Suprapubic skin (tissue), 4 donors: ENCODE data around the gene STX5.

Experiments
- CTCF ChIP-seq, 2 donors: fragments of 200-600 bp in 1 of 2; fragments of 450-650 bp in 1 of 2; sonication (generic) in 1 of 2; IDR thresholded peaks; one replicate each; pipeline ENCODE4 v1.5.1; 2016 to 2019; ENCODE audit warnings: antibody characterized with exemption in 2 of 2, mild to moderate bottlenecking in 1 of 2, moderate library complexity in 1 of 2
- EP300 ChIP-seq: sonication (generic); formaldehyde crosslinking; IDR thresholded peaks from one replicate; pipeline ENCODE4 v1.6.1; 2017; ENCODE audit warnings: antibody characterized with exemption
- POLR2A ChIP-seq, 2 donors: fragments of 450-650 bp; IDR thresholded peaks; one replicate each; pipeline ENCODE4 v1.6.1; 2017; ENCODE audit warnings: antibody characterized with exemption in 2 of 2, mild to moderate bottlenecking in 2 of 2, moderate library complexity in 2 of 2
- POLR2AphosphoS5 ChIP-seq, 3 donors: sonication (generic); formaldehyde crosslinking; IDR thresholded peaks; one replicate each; pipeline ENCODE4 v1.6.1; 2017; ENCODE audit warnings: antibody characterized with exemption in 3 of 3

GRCh38 chr11:62796281-62796680 is 35.6 kb downstream of the STX5 start:
- no peak for TF ChIP-seq CTCF (IDR thresholded peaks at IDR 0.05)
- TF ChIP-seq POLR2A (IDR thresholded peaks at IDR 0.05) = no peak
- no peak for TF ChIP-seq EP300
- TF ChIP-seq POLR2AphosphoS5 (IDR thresholded peaks at IDR 0.05) = no peak
